Activated T-helper 1 cell treated with anti-CD3 and anti-CD28 coated beads, Interleukin-12 subunit alpha, Interleukin-12 subunit beta, Interleukin-2, Interleukin-4 antibody, amounts not matched to agents 30 ng/mL and 10 ng/mL and 1 ng/mL, durations not matched to agents 14 hours and 24 hours and 36 hours (primary cell): Measurements from ENCODE around the gene ZFAND6. TPM values are rescaled to one million over a fixed set of nuclear protein-coding genes. Genes with fewer than 3 reads are reported as not detected.

Source experiments
- DNase-seq: peaks from one replicate; pipeline ENCODE4 v3.0.0; 2021; ENCODE audit warnings: low spot score
- H3K27ac Mint-ChIP-seq: one replicate; pipeline ENCODE4 v1.8.0; 2021; ENCODE audit warnings: mild to moderate bottlenecking, mixed read lengths
- H3K27me3 Mint-ChIP-seq: one replicate; pipeline ENCODE4 v1.8.0; 2022; ENCODE audit warnings: mild to moderate bottlenecking, moderate library complexity, mixed read lengths; ENCODE audit not compliant: insufficient read depth
- H3K36me3 Mint-ChIP-seq: one replicate; pipeline ENCODE4 v1.8.0; 2021; ENCODE audit warnings: low read depth, mixed read lengths
- H3K4me1 Mint-ChIP-seq: one replicate; pipeline ENCODE4 v1.8.0; 2021; ENCODE audit warnings: low read depth, mixed read lengths
- H3K4me3 Mint-ChIP-seq: one replicate; pipeline ENCODE4 v1.8.0; 2021; ENCODE audit warnings: mild to moderate bottlenecking, moderate library complexity, mixed read lengths
- H3K9me3 Mint-ChIP-seq: one replicate; pipeline ENCODE4 v1.8.0; 2021; ENCODE audit warnings: mixed read lengths
- intact Hi-C: fragments of 100-400 bp; cut with micrococcal nuclease; formaldehyde crosslinking; loops from one replicate; pipeline ENCODE4 v1.15.1; 2024
- total RNA-seq: library from RNA; stranded (reverse); gene quantifications from 2 replicates; pipeline ENCODE4 v1.2.3, GENCODE V29; 2022

The ZFAND6 gene
- total RNA-seq, 1 donor from 2014 or later = 50.3 TPM

DNA sequence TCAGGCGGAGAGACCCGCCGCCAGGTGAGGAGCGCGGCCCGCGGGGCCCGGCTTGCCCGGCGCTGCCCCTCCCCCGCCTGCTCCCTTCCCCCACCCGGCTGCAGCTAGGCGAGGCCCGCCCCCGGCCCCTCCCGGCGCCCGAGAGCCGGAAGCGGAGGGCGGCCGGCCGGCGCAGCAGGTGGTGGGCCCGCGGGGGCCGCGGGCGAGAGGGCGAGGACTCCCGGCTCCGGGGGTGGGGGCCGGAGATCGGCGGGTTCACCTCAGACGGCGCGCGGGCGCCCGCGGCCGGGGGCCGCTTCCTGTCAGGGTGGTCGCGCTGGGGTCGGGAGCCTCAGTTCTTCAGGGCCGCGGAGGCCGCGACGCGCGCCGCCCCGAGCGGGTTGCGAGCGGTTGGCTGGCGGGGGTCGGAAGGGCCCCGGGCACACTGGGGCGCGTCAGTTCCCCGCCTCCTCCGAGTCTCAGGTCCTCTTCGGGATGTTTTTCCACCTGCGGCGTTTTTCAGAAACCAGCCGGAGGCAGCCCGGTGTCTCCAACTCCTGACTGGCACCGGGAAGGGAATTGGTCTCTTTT lies 395 bp downstream of the ZFAND6 start:
- H3K27me3 Mint-ChIP-seq = peaks cover 2% of the 10 kb centered on the region
- H3K36me3 Mint-ChIP-seq = peaks cover 4% of the 10 kb centered on the region
- DNase-seq = no peak
- no peaks in the 10 kb centered on the region for H3K9me3 Mint-ChIP-seq
- H3K27ac Mint-ChIP-seq = peak overlapping the region; percentile 90
- peak overlapping the region; percentile 91 for H3K4me3 Mint-ChIP-seq
- peaks cover 37% of the 10 kb centered on the region for H3K4me1 Mint-ChIP-seq
- intact Hi-C loops = loop anchor here (1.0 to 5.0 kb wide), 9 partner anchors 12 to 163 kb away; partner anchors contain the start of genes BCL2A1, FAH and MTHFS

- Mint-ChIP-seq H3K27ac (peak overlapping the region; percentile 87), H3K9me3 (no peaks in the 10 kb centered on the region), H3K4me1 (peaks cover 43% of the 10 kb centered on the region), H3K4me3 (peak overlapping the region; percentile 91), H3K36me3 (peaks cover 4% of the 10 kb centered on the region), H3K27me3 (peaks cover 1% of the 10 kb centered on the region)
- peak; percentile 8 for DNase-seq
- intact Hi-C loops = loop anchor here (1.0 to 5.0 kb wide), 3 partner anchors 48 to 164 kb away; partner anchors contain the start of gene MTHFS
Observed at GRCh38 chr15:80060356-80061006, 1.0 kb downstream of the ZFAND6 start.

DNA sequence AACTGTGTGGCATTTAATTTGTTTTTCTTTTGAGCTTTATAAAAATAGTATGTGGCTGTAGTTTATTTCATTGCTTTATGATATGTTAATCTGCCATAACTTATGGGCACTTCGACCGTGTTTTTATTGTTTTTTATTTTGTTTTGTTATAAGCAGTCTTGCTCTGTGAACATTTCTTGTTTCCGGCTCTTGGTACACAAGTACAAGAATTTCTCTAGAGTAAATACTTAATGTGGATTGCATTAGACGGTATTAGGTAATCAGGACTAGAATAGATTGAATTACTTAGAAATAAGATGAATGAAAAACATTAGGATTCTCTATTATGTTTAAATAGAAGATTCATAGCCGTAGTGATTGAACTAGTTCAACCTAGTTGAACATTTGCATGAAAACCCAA lies 2.1 kb downstream of the ZFAND6 start:
- intact Hi-C loops = loop anchor here (2.0 to 5.0 kb wide), 2 partner anchors 49 to 165 kb away; partner anchors contain the start of gene MTHFS

DNA sequence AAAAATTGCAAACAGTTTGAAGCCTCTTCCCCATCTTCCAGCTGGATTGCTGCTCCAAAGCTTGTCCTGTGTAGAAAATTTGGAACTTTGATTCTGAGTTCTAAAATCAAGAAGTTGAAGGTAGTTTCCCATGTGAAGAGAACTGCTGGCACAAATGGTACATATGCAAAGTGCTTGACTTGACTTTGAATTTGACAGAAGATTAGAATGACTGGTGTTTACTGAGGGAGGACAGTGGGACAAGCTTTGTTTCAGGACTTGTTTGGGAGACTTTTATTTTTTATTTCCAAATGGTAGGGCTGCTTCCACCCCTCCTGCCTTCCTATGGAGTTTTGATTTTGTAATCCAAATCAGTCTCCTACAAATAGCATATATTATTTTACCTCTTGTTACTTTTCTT lies 7.4 kb downstream of the ZFAND6 start:
- Mint-ChIP-seq H3K9me3 (no peaks in the 10 kb centered on the region), H3K27ac (no peak overlapping the region), H3K36me3 (peaks cover 6% of the 10 kb centered on the region), H3K4me1 (peaks cover 50% of the 10 kb centered on the region), H3K27me3 (no peaks in the 10 kb centered on the region), H3K4me3 (no peak overlapping the region)
- no peak for DNase-seq
- intact Hi-C loops = no loop called here

More for the DNA sequence above, 2.1 kb downstream of the ZFAND6 start:
- peaks cover 43% of the 10 kb centered on the region for H3K4me1 Mint-ChIP-seq
- H3K27me3 Mint-ChIP-seq = no peaks in the 10 kb centered on the region
- DNase-seq = no peak
- peaks cover 4% of the 10 kb centered on the region for H3K36me3 Mint-ChIP-seq
- peak overlapping the region; percentile 67 for H3K27ac Mint-ChIP-seq
- H3K4me3 Mint-ChIP-seq = peak overlapping the region; percentile 91
- no peaks in the 10 kb centered on the region for H3K9me3 Mint-ChIP-seq

DNA sequence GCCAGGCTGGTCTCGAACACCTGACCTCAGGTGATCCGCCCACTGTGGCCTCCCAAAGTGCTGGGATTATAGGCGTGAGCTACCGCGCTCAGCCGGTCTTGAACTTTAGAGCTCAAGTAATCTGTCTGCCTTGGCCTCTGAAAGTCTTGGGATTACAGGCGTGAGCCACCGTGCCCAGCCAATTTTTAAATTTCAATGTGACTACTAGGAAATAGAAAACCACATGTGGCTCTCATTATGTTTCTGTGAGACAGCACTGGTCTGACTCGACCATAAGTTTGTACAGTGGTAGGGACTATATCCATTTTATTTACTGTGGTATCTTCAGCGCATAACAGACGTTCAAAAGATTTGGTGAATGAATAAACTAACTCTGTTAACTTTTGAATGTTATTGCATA lies 9.1 kb downstream of the ZFAND6 start:
- Mint-ChIP-seq H3K9me3 (no peaks in the 10 kb centered on the region), H3K4me1 (peaks cover 54% of the 10 kb centered on the region), H3K27me3 (no peaks in the 10 kb centered on the region), H3K36me3 (peaks cover 6% of the 10 kb centered on the region), H3K4me3 (no peak overlapping the region), H3K27ac (no peak overlapping the region)
- intact Hi-C loops = no loop called here
- DNase-seq = no peak

- H3K9me3 Mint-ChIP-seq = no peaks in the 10 kb centered on the region
- no peak overlapping the region for H3K27ac Mint-ChIP-seq
- peaks cover 12% of the 10 kb centered on the region for H3K36me3 Mint-ChIP-seq
- no peaks in the 10 kb centered on the region for H3K27me3 Mint-ChIP-seq
- intact Hi-C loops = loop anchor here (5.0 kb wide), 1 partner anchor 39 kb away; no protein-coding TSS in a partner anchor
- no peak overlapping the region for H3K4me3 Mint-ChIP-seq
- H3K4me1 Mint-ChIP-seq = peaks cover 50% of the 10 kb centered on the region
- no peak for DNase-seq
Observed at GRCh38 chr15:80070840-80071239, 11.4 kb downstream of the ZFAND6 start.

DNA sequence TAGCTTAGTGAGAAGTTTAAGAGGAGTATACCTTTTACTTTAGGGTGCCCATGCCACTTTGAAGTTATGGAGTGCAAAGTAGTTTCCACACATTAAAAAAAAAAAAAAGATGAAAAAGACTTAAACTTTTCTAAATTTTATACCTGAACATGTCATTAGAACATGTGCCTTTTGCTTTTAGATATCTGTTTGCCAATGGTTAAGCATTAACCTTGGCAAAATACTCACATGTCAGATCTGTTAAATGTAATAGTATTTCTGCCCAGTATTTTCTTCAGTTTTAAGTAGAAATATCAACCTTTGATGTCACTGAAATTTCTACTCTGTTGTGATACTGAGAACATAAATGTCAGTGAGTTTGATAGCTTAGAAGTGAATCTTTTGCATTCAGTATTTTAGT lies 12.2 kb downstream of the ZFAND6 start:
- H3K4me1 Mint-ChIP-seq = peaks cover 50% of the 10 kb centered on the region
- no peaks in the 10 kb centered on the region for H3K9me3 Mint-ChIP-seq
- no peak for DNase-seq
- intact Hi-C loops = loop anchor here (1.0 to 5.0 kb wide), 2 partner anchors 12 to 39 kb away; partner anchors contain the start of gene ZFAND6
- peaks cover 17% of the 10 kb centered on the region for H3K36me3 Mint-ChIP-seq
- H3K27me3 Mint-ChIP-seq = no peaks in the 10 kb centered on the region
- H3K4me3 Mint-ChIP-seq = peak overlapping the region; percentile 84
- no peak overlapping the region for H3K27ac Mint-ChIP-seq

DNA sequence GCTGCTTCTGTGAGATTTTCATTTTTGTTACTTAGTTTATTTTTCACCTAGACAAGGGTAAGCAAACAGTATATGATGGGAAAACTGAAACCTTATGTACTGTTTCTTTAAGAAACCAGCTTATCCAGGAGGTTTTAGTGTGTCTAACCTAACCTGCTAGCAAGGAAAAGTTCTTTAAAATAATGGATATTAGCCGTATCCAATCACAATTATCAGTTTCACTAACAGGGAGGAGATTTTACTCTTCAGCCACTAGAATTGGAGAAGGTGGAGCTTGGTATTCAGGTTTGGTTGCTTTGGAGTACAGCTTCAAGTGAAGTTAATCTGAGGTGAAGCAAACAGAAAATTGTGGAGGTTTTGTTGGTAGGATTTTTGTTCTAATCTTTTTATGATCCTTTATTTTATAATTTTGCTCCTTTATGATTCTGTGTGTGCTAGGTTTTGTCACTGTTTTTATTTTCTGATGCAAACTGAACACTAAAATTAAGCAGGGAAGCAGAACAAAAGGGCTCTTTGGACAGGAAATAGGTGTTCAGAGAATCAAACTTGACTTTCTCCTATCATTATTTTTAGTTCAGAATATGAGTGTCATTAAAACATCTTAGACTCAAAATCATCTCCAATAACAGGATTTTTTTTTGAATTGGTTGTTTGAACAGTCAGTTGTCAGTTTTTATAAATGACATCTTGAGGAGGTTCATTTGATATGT lies 13.0 kb downstream of the ZFAND6 start:
- intact Hi-C loops = loop anchor here (1.0 to 5.0 kb wide), 2 partner anchors 13 to 40 kb away; partner anchors contain the start of gene ZFAND6
- H3K27ac Mint-ChIP-seq = no peak overlapping the region
- peak overlapping the region; percentile 84 for H3K4me3 Mint-ChIP-seq
- H3K36me3 Mint-ChIP-seq = peaks cover 11% of the 10 kb centered on the region
- no peaks in the 10 kb centered on the region for H3K9me3 Mint-ChIP-seq
- no peaks in the 10 kb centered on the region for H3K27me3 Mint-ChIP-seq
- peaks cover 45% of the 10 kb centered on the region for H3K4me1 Mint-ChIP-seq
- DNase-seq = peak; percentile 14

DNA sequence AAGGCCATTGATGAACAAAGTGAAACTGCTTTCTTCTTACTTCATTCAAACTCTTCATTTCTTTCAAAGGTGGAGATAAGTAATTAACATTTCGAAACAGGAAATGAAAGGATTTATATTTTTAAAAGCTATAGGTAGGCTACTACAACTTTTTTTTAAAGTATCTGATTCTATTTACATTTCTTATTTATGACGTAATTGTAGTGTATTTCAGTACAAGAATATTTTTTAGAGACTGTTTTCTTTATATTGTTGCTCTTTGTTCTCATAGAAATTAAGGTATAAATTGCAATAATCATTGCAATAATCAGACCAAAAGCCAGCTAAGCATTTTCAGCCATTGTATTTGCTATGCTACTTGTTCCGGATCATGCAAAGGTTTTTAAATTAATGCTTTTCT lies 13.7 kb downstream of the ZFAND6 start:
- intact Hi-C loops = loop anchor here (5.0 kb wide), 1 partner anchor 41 kb away; no protein-coding TSS in a partner anchor
- Mint-ChIP-seq H3K4me3 (no peak overlapping the region), H3K27me3 (no peaks in the 10 kb centered on the region), H3K27ac (no peak overlapping the region), H3K9me3 (no peaks in the 10 kb centered on the region), H3K36me3 (peaks cover 14% of the 10 kb centered on the region), H3K4me1 (peaks cover 45% of the 10 kb centered on the region)
- DNase-seq = no peak

- H3K27ac Mint-ChIP-seq = no peak overlapping the region
- no peaks in the 10 kb centered on the region for H3K27me3 Mint-ChIP-seq
- peaks cover 23% of the 10 kb centered on the region for H3K4me1 Mint-ChIP-seq
- DNase-seq = no peak
- H3K9me3 Mint-ChIP-seq = no peaks in the 10 kb centered on the region
- H3K4me3 Mint-ChIP-seq = no peak overlapping the region
- H3K36me3 Mint-ChIP-seq = peaks cover 20% of the 10 kb centered on the region
- intact Hi-C loops = no loop called here
Observed at GRCh38 chr15:80076321-80077318, 17.1 kb downstream of the ZFAND6 start.

DNA sequence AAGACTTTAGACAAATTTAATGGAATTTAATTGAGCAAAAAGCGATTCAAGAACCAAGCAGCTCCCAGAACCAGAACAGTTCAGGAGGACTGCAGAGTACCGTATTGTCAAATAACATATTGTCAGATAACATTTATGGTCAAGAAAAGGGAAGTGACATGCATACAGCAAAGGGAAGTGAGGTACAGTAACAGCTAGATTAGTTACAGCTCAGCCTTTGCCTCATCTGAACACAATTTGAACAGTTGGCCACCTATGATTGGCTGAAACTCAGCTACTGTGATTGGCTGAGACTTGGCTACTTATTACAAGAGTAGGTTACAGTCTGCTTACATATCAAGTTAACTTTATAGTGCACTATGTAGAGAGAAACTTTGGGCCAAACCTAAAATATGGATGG lies 21.9 kb downstream of the ZFAND6 start:
- intact Hi-C loops = no loop called here

GRCh38 chr15:80087104-80087503 lies 27.6 kb downstream of the ZFAND6 start:
- Mint-ChIP-seq H3K9me3 (no peaks in the 10 kb centered on the region), H3K27me3 (no peaks in the 10 kb centered on the region), H3K36me3 (peaks cover 6% of the 10 kb centered on the region), H3K4me3 (no peak overlapping the region), H3K4me1 (peaks cover 20% of the 10 kb centered on the region), H3K27ac (no peak overlapping the region)
- no peak for DNase-seq
- intact Hi-C loops = no loop called here

More for the DNA sequence above, 21.9 kb downstream of the ZFAND6 start:
- Mint-ChIP-seq H3K4me1 (peaks cover 5% of the 10 kb centered on the region), H3K27ac (no peak overlapping the region), H3K9me3 (no peaks in the 10 kb centered on the region), H3K27me3 (no peaks in the 10 kb centered on the region), H3K36me3 (peaks cover 10% of the 10 kb centered on the region), H3K4me3 (no peak overlapping the region)
- DNase-seq = no peak
